Heart left ventricle (tissue), 16 donors: ENCODE results near the gene GIMAP5. TPM values are rescaled to one million over a fixed set of nuclear protein-coding genes. Genes with fewer than 3 reads are reported as not detected.
A peak's percentile ranks its signal among the peaks of the same experiment; 100 is the strongest.

Source experiments
- ATAC-seq, 4 donors: fragments of 200-7000 bp; cut with Tn5 transposase; one replicate each; pipeline ENCODE4 v1.9.1; 2020 to 2022; ENCODE audit warnings: moderate library complexity in 4 of 4, mild to moderate bottlenecking in 3 of 4, moderate number of reproducible peaks in 1 of 4
- DNase-seq, 5 donors: peaks; one replicate each; pipeline ENCODE4 v3.0.0-alpha.2; 2020
- H3K27ac ChIP-seq, 12 donors: fragments of 200-600 bp; sonication (generic) in 4 of 12; one replicate each; pipeline versions ENCODE4 v1.5.0 to v1.8.0; 2016 to 2022; ENCODE audit warnings: mild to moderate bottlenecking in 2 of 12
- H3K27me3 ChIP-seq, 9 donors: fragments of 200-600 bp; sonication (generic) in 2 of 9; one replicate each; pipeline versions ENCODE4 v1.5.1 to v1.8.0; 2016 to 2022; ENCODE audit warnings: mild to moderate bottlenecking in 3 of 9
- H3K36me3 ChIP-seq, 9 donors: fragments of 200-600 bp; sonication (generic) in 2 of 9; one replicate each; pipeline versions ENCODE4 v1.5.0 to v1.8.0; 2018 to 2022; ENCODE audit warnings: mild to moderate bottlenecking in 2 of 9
- H3K4me1 ChIP-seq, 12 donors: fragments of 200-600 bp; sonication (generic) in 4 of 12; one replicate each; pipeline versions ENCODE4 v1.5.0 to v1.8.0; 2016 to 2022; ENCODE audit warnings: mild to moderate bottlenecking in 3 of 12
- H3K4me3 ChIP-seq, 12 donors: fragments of 200-600 bp; sonication (generic) in 4 of 12; one replicate each; pipeline versions ENCODE4 v1.5.0 to v1.8.0; 2017 to 2022; ENCODE audit warnings: mild to moderate bottlenecking in 9 of 12, moderate library complexity in 4 of 12
- H3K9me3 ChIP-seq, 12 donors: fragments of 200-600 bp; sonication (generic) in 4 of 12; one replicate each; pipeline versions ENCODE4 v1.5.0 to v1.8.0; 2016 to 2022; ENCODE audit warnings: mild to moderate bottlenecking in 1 of 12
- CTCF ChIP-seq, 12 donors: fragments of 200-600 bp; sonication (generic) in 4 of 12; IDR thresholded peaks; one replicate each; pipeline versions ENCODE4 v1.5.0 to v1.8.0; 2018 to 2022; ENCODE audit warnings: antibody characterized with exemption in 12 of 12, mild to moderate bottlenecking in 5 of 12
- POLR2A ChIP-seq, 2 donors: fragments of 450-650 bp; IDR thresholded peaks; one replicate each; pipeline ENCODE4 v1.6.1; 2017; ENCODE audit warnings: antibody characterized with exemption in 2 of 2, mild to moderate bottlenecking in 2 of 2, moderate library complexity in 2 of 2
- WGBS, 4 donors: extraction: QIAGEN DNeasy Blood & Tissue Kit in 2 of 4; methylation state at CpG; one replicate each; pipeline versions ENCODE4 v1.1.5 to v1.1.7; 2013 to 2018; 5-methylcytosine and 5-hydroxymethylcytosine counted together
- intact Hi-C, 10 donors: fragments of 100-400 bp; cut with DNase I; formaldehyde crosslinking; loops; one replicate each; pipeline versions ENCODE4 v1.11.1 to v1.14.2; 2022
- polyA plus RNA-seq, 2 donors: library from polyadenylated mRNA; stranded (reverse); fragments of 200-250 nt; gene quantifications; one replicate each; pipeline ENCODE4 v1.2.3, GENCODE V29; 2013
- total RNA-seq, 9 donors: library from RNA; depleted of rRNA in 2 of 9; stranded (reverse); fragments of >200 nt in 2 of 9; fragmentation: NEBNext Ultra II Directional in 3 of 9; extraction: Animal tissue kit (Norgen Biotek cat#: 25700) in 3 of 9; gene quantifications; one replicate each; pipeline versions ENCODE4 v1.1.0 to v1.2.4, GENCODE V29; 2016 to 2023
- donor health status: ischemic (EF 13 %, LVEDD 7.1; RV severe dilation, severe dysfunction).
- donor health status: healthy with polysubstance abuse.
- donor health status: DM: no; HTN: yes; CAD: no.
- donor health status: DM: no; HTN: no; CAD: no.
- donor health status: ischemic (EF 25% LVEDD 6.9; RV normal size, moderate dysfunction).
- donor health status: ischemic (EF 25% LVEDD 5.7; RV mildly dilated, moderate dysfunction).
- donor health status: healthy.
- donor health status: DM: yes; HTN: yes; CAD: no.
- donor health status: ischemic (EF 35%, LVEDD 5.7; RV mildly dilated, moderate dysfunction).
- donor health status: nonischemic (EF 11% LVEDD 7.7; RV severe dilation, severe dysfunction).
- donor health status: DM: yes; HTN: yes; CAD: no.
- donor health status: PGD.
- donor health status: ischemic (EF 29% LVEDD 5.4; RV normal size, mild dysfunction).
- donor health status: nonischemic (EF 23%, LVEDD 6.1; RV moderate dilation, normal function).

Gene GIMAP5
- total and polyA plus RNA-seq, 11 donors, result 6.4 to 40.4 (median 19.3) TPM

GRCh38 chr7:150755473-150756099 lies 18.4 kb downstream of the GIMAP5 start:
- Histone ChIP-seq H3K36me3 (no peaks in the 10 kb centered on the region), H3K4me3 (no peak overlapping the region), H3K4me1 (peaks cover 0 to 59% (median 41%) of the 10 kb centered on the region in 12 donors), H3K9me3 (no peaks in the 10 kb centered on the region), H3K27ac (peak overlapping the region; percentile 60 to 90 (median 74)), H3K27me3 (no peaks in the 10 kb centered on the region)
- whole genome bisulfite sequencing, 4 donors, result 49 to 72% (median 65%) methylated on average over 4 of the region's 4 CpGs
- ATAC-seq (peak; percentile 15 to 71 (median 40)), DNase-seq (peak in 3 of 5 donors; percentile 49 to 65 (median 56))
- TF ChIP-seq CTCF (IDR thresholded peaks at IDR 0.05), result no peak
- no peak for TF ChIP-seq POLR2A (IDR thresholded peaks at IDR 0.05)
- intact Hi-C loops, result loop anchor here (2.0 to 10.0 kb wide), 9 partner anchors 15 to 471 kb away; partner anchors contain the start of genes GIMAP6 (in 2 of the 10), GIMAP7 (in 1 of the 10), GIMAP8 (in 1 of the 10) and REPIN1 (in 1 of the 10)

- H3K27ac ChIP-seq, result peak overlapping the region; percentile 60 to 90 (median 74)
- H3K4me3 ChIP-seq, result no peak overlapping the region
- WGBS, 4 donors, result 62 to 95% (median 74%) methylated on average over 3 of the region's 3 CpGs
- no peak for TF ChIP-seq CTCF (IDR thresholded peaks at IDR 0.05)
- no peak for TF ChIP-seq POLR2A (IDR thresholded peaks at IDR 0.05)
- H3K9me3 ChIP-seq, result peaks cover 0 to 2% (median 0%) of the 10 kb centered on the region in 12 donors
- intact Hi-C loops, result loop anchor here in 9 of 10 donors (2.0 to 10.0 kb wide), 5 partner anchors 124 to 471 kb away; partner anchors contain the start of genes GIMAP6 (in 2 of the 9) and REPIN1 (in 1 of the 9)
- DNase-seq, result no peak
- no peaks in the 10 kb centered on the region for H3K27me3 ChIP-seq
- ATAC-seq, result no peak
- H3K36me3 ChIP-seq, result no peaks in the 10 kb centered on the region
- peaks cover 0 to 53% (median 40%) of the 10 kb centered on the region in 12 donors for H3K4me1 ChIP-seq
These were observed 18.9 kb downstream of the GIMAP5 start for GRCh38 chr7:150756166-150756565.

GRCh38 chr7:150756858-150757257 lies 19.6 kb downstream of the GIMAP5 start:
- peak in 2 of 4 donors; percentile 34 to 40 for ATAC-seq
- H3K4me1 ChIP-seq, result peaks cover 0 to 46% (median 36%) of the 10 kb centered on the region in 12 donors
- H3K9me3 ChIP-seq, result peaks cover 0 to 7% (median 0%) of the 10 kb centered on the region in 12 donors
- no peak overlapping the region for H3K4me3 ChIP-seq
- H3K36me3 ChIP-seq, result no peaks in the 10 kb centered on the region
- intact Hi-C loops, result loop anchor here in 9 of 10 donors (1.0 to 10.0 kb wide), 6 partner anchors 125 to 472 kb away; partner anchors contain the start of genes GIMAP6 (in 2 of the 9) and REPIN1 (in 1 of the 9)
- WGBS, 4 donors, result 30 to 54% (median 39%) methylated on average over 1 of the region's 1 CpG
- H3K27ac ChIP-seq, result peak overlapping the region in 7 of 12 donors; percentile 67 to 90 (median 81)
- H3K27me3 ChIP-seq, result no peaks in the 10 kb centered on the region
- peak; percentile 40 to 73 (median 62) for TF ChIP-seq CTCF (IDR thresholded peaks at IDR 0.05)
- no peak for TF ChIP-seq POLR2A (IDR thresholded peaks at IDR 0.05)
- no peak for DNase-seq

GRCh38 chr7:150759479-150759878 lies 22.3 kb downstream of the GIMAP5 start:
- WGBS, 4 donors, result 66 to 89% (median 82%) methylated on average over 1 of the region's 1 CpG
- peaks cover 0 to 23% (median 19%) of the 10 kb centered on the region in 12 donors for H3K4me1 ChIP-seq
- intact Hi-C loops, result loop anchor here in 5 of 10 donors (5.0 to 10.0 kb wide), 4 partner anchors 127 to 475 kb away; partner anchors contain the start of genes GIMAP6 (in 2 of the 5) and REPIN1 (in 1 of the 5)
- no peaks in the 10 kb centered on the region for H3K36me3 ChIP-seq
- peaks cover 0 to 7% (median 0%) of the 10 kb centered on the region in 12 donors for H3K9me3 ChIP-seq
- TF ChIP-seq POLR2A (IDR thresholded peaks at IDR 0.05) (no peak), CTCF (IDR thresholded peaks at IDR 0.05) (no peak)
- H3K27me3 ChIP-seq, result no peaks in the 10 kb centered on the region
- H3K4me3 ChIP-seq, result no peak overlapping the region
- ATAC-seq (no peak), DNase-seq (no peak)
- H3K27ac ChIP-seq, result no peak overlapping the region
